ENCODE results near the gene COL6A5. TPM values are rescaled to one million over a fixed set of nuclear protein-coding genes. Genes with fewer than 3 reads are reported as not detected.
"Not testable (repeated sequence)": the region's sequence is repeated elsewhere in the genome, so short reads cannot be mapped to it uniquely, and the experiment has no call there.

The COL6A5 gene
- polyA plus RNA-seq, 3 donors: not detected

DNA sequence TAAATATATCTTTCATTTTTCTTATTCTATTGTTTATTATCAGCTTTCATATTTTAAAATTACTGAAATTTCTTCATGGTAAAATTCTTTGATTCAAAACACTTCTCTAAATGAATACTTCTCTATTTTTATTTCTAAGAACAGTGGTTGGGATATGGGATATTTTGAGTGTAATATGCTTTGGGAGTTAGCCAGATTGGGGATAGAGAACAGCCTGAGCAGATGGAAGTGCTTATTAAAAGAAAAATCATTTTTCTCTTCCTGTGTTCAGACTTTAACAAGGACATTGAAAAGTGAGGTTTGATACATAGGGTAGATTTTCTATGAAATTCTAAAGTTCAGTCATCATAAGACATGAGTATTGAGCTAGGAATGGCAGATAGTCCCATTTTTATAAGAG, 84.8 kb downstream of the COL6A5 start:
- no peaks in the 10 kb centered on the region for H4K20me1 ChIP-seq (ENCODE audit: insufficient read depth, low read length)
- no peaks in the 10 kb centered on the region for H3K9me3 ChIP-seq (replicated peaks in 1 of 2; ENCODE audit: control insufficient read depth in 1 of 2, insufficient read depth in 1 of 2, low read length in 2 of 2)
- H2AFZ ChIP-seq (ENCODE audit: insufficient read depth, low read depth, low read length, poor library complexity, severe bottlenecking): no peak overlapping the region
- Mint-ChIP-seq H3K27ac (no peak overlapping the region), H3K27me3 (ENCODE audit: low read depth in 3 of 3) (peaks cover 0 to 8% (median 0%) of the 10 kb centered on the region in 3 donors), H3K4me1 (no peaks in the 10 kb centered on the region), H3K9me3 (peaks cover 2 to 11% (median 5%) of the 10 kb centered on the region in 7 donors), H3K4me3 (no peak overlapping the region), H3K36me3 (no peaks in the 10 kb centered on the region)
- H3K79me2 ChIP-seq (ENCODE audit: insufficient read depth, low read length): no peaks in the 10 kb centered on the region
- H3K36me3 ChIP-seq (replicated peaks in 1 of 2; ENCODE audit: control insufficient read depth in 1 of 2, insufficient read depth in 2 of 2, low read length in 2 of 2): no peaks in the 10 kb centered on the region
- no peak overlapping the region for H3K4me3 ChIP-seq (replicated peaks in 1 of 3; ENCODE audit: low read depth in 2 of 3, low read length in 3 of 3)
- no peak for TF ChIP-seq CTCF (IDR thresholded peaks at IDR 0.05)
- no peaks in the 10 kb centered on the region for H3K27me3 ChIP-seq (ENCODE audit: control insufficient read depth in 2 of 2, insufficient read depth in 2 of 2, low read length in 2 of 2)
- no peak for DNase-seq
- H3K4me2 ChIP-seq (replicated peaks; ENCODE audit: extremely low read depth, low read length, poor library complexity, severe bottlenecking): no peak overlapping the region
- intact Hi-C loops (cut with micrococcal nuclease): no loop called here
- no peaks in the 10 kb centered on the region for H3K4me1 ChIP-seq (ENCODE audit: control insufficient read depth in 1 of 2, insufficient read depth in 2 of 2, low read length in 2 of 2)
- no peak overlapping the region for H3K27ac ChIP-seq (ENCODE audit: low read depth in 1 of 2, low read length in 2 of 2)
- no peak overlapping the region for H3K9ac ChIP-seq (ENCODE audit: insufficient read depth, low read length, poor library complexity, severe bottlenecking)

- H3K4me2 ChIP-seq (replicated peaks; ENCODE audit: extremely low read depth, low read length, poor library complexity, severe bottlenecking); H3K27ac Mint-ChIP-seq; H3K79me2 ChIP-seq (ENCODE audit: insufficient read depth, low read length); H3K9ac ChIP-seq (ENCODE audit: insufficient read depth, low read length, poor library complexity, severe bottlenecking); H3K36me3 ChIP-seq (replicated peaks in 1 of 2; ENCODE audit: control insufficient read depth in 1 of 2, insufficient read depth in 2 of 2, low read length in 2 of 2); H4K20me1 ChIP-seq (ENCODE audit: insufficient read depth, low read length); H3K4me3 ChIP-seq (replicated peaks in 1 of 3; ENCODE audit: low read depth in 2 of 3, low read length in 3 of 3); H3K4me1 ChIP-seq (ENCODE audit: control insufficient read depth in 1 of 2, insufficient read depth in 2 of 2, low read length in 2 of 2); H3K4me1 Mint-ChIP-seq; H3K9me3 ChIP-seq (replicated peaks in 1 of 2; ENCODE audit: control insufficient read depth in 1 of 2, insufficient read depth in 1 of 2, low read length in 2 of 2); DNase-seq; intact Hi-C loops (cut with micrococcal nuclease); H3K27ac ChIP-seq (ENCODE audit: low read depth in 1 of 2, low read length in 2 of 2); H2AFZ ChIP-seq (ENCODE audit: insufficient read depth, low read depth, low read length, poor library complexity, severe bottlenecking); H3K4me3 Mint-ChIP-seq; H3K36me3 Mint-ChIP-seq; H3K27me3 Mint-ChIP-seq (ENCODE audit: low read depth in 3 of 3); H3K27me3 ChIP-seq (ENCODE audit: control insufficient read depth in 2 of 2, insufficient read depth in 2 of 2, low read length in 2 of 2): not testable (repeated sequence)
- peaks cover 2 to 17% (median 5%) of the 10 kb centered on the region in 7 donors for H3K9me3 Mint-ChIP-seq
- WGBS (ENCODE audit: insufficient coverage): 73% methylated on average over 2 of the region's 10 CpGs
Measured at GRCh38 chr3:130432086-130432485, 86.6 kb downstream of the COL6A5 start.

Measured in CD14-positive monocyte (primary cell).